GM19467 (cell line): ENCODE measurements around the gene PNPO.
"Not testable (repeated sequence)": the region's sequence is repeated elsewhere in the genome, so short reads cannot be mapped to it uniquely, and the experiment has no call there.

Experiments used
- ATAC-seq: cut with Tn5 transposase; IDR thresholded peaks from one replicate; pipeline ENCODE4 v1.9.1; 2021; ENCODE audit warnings: mild to moderate bottlenecking, moderate library complexity; ENCODE audit not compliant: unreplicated experiment

The PNPO gene

GRCh38 chr17:47917581-47917980 is 23.8 kb upstream of the PNPO start:
- ATAC-seq, result no peak

- no peak for ATAC-seq
These were observed 23.4 kb upstream of the PNPO start for GRCh38 chr17:47918006-47918405.

DNA sequence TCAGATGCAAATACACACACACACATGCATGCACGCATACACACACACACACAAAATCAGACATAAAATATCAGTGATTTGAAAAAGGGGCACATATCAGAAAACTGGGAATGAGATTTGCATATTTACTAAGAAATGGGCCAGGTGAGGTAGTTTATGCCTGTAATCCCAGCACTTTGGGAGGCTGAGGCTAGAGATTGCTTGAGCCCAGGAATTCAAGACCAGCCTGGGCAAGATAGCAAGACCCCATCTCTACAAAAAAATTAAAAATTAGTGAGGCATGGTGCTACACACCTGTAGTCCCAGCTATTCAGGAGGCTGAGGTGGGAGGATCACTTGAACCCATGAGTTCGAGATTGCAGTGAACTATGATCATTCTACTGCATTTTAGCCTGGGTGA is 22.4 kb upstream of the PNPO start:
- no peak for ATAC-seq

DNA sequence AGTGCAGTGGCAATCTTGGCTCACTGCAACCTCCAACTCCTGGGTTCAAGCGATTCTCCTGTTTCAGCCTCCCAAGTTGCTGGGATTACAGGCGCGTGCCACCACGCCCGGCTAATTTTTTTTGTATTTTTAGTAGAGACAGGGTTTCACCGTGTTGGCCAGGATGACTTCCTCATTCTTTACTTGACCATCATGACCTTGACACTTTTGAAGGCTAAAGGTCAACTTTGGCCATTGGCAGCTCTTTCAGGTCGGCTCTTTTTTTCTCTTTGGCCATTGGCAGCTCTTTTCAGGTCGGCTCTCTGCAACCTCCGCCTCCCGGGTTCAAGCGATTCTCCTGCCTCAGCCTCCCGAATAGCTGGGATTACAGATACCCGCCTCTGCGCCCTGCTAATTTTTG is 21.5 kb upstream of the PNPO start:
- not testable (repeated sequence) for ATAC-seq

- ATAC-seq, result no peak
These were observed 16.3 kb upstream of the PNPO start for GRCh38 chr17:47924785-47925677.

- ATAC-seq, result no peak
These were observed 15.7 kb upstream of the PNPO start for GRCh38 chr17:47925678-47925988.

GRCh38 chr17:47927821-47928400 is 13.5 kb upstream of the PNPO start:
- ATAC-seq, result no peak

DNA sequence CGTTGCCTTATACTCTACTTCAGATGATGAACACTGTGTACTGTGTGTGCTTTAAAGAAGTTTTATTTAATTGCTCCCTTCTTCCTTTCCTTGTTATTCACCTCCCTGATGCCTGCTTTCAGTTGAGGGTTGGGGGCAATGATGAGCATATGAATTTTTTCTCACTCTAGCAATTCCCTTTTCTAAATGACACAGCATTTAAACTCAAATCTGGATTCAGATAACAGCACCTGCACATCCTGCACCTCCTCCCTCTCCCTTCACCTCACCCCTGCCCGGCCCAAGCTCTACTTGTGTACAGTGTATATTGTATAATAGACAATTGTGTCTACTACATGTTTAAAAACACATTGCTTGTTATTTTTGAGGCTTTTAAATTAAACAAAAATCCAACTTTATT is 13.0 kb upstream of the PNPO start:
- no peak for ATAC-seq

DNA sequence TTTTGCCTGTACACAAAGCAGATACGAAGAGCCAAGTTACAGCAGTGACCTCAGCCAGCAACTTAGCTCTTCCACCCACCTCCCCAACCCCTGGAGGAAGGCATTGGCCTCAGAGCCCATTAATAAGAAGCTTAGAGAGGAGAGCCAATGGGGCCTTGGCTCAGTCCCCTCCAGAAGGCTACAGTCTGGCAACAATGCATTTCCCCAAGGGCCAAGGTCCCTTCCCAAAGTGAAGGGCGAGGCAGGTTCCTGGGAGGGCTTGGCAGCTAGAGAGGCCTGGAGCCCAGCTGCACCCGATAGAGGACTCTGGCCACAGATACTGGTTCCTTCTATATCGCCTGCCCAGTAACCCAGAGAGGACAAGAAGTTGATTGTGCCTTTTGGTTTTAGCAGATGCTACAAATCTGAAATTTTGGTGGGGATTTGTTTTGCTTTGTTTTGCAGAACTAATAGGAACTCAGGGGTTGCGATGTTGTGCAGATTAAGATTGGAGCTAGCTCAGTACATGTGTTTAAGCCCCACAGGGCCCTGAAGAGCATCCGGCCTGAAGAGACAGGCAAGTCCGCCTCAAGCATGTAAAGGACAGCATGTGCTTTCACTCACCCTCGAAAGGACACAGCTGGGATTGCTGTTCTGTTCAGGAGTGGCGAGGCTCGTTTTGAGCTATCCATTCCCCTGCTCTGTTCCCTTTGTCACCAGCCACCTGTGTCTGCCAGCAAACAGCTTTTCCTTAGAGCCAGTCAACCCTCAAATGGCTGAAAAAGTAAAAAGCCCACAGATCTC is 12.0 kb upstream of the PNPO start:
- ATAC-seq, result no peak

GRCh38 chr17:47931848-47932247 is 9.5 kb upstream of the PNPO start:
- no peak for ATAC-seq

DNA sequence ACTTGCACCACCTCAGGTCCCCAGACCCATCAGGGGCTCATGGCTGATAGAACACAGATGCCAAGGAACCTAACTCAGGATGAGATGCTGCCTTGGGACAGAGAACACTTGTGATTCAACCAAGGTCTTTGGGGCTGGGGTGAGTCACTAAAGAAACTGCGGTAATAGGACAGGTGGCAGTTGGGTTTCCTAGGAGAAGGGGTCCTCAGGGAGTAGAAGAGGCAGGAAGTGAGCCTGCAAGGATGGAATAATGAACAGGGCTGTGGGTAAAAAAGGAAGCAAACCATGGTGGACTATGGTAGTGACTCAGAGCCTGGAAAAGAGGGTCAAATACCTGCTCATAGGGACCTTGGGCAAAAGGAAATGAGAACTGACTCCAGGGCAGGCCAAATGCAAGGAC is 6.5 kb upstream of the PNPO start:
- ATAC-seq, result no peak

DNA sequence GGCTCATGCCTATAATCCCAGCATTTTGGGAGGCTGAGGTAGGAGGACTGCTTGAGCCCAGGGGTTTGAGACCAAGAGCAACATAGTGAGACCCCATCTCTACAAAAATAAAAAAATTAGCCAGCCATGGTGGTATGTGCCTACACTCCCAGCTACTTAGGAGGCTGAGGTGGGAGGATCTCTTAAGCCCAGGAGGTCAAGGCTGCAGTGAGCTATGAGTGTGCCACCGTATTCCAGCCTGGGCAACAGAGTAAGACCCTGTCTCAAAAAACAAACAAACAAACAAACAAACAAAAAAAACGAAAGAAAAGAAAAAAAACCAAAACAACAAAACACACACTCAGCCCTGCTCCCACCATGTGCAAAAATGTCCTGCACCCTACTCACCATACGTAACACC is 5.9 kb upstream of the PNPO start:
- ATAC-seq, result not testable (repeated sequence)

GRCh38 chr17:47935961-47936360 is 5.4 kb upstream of the PNPO start:
- no peak for ATAC-seq

DNA sequence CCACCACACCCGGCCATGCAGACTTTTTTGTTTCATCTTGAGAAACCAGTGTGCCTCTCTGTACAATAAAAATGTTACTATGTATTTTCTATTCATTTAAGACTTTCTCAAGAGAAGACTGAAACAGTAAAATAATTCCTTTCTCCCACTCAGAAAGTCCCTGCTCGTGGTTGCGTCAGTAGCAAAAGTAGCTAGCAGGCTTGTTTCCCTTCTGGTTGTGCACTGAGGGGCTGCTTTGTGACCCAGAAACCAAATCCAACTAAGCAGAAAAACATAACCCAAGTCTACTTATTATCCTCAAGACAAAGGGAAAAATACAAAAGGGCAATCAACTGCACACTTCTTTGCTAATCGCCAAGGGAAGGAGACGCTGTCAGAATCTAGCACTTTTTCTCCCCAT is 3.4 kb upstream of the PNPO start:
- no peak for ATAC-seq

GRCh38 chr17:47942096-47942510 is 732 bp downstream of the PNPO start:
- no peak for ATAC-seq

DNA sequence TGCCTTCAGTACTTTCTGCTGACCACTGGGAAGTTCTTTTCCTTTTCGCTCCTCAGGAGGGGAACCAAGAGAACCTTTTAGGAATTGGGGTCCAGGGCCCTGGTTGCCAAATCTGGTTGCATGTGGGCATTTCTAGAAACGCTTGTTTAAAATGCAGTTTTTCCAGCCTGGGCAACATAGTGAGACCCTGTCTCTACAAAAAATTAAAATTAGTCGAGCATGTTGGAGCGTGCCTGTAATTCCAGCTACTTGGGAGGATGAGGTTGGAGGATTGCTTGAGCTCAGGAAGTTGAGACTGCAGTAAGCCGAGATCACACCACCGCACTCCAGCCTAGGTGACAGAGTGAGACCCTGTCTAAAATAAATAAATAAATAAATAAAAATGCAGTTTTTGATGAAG is 1.2 kb downstream of the PNPO start:
- ATAC-seq, result no peak

DNA sequence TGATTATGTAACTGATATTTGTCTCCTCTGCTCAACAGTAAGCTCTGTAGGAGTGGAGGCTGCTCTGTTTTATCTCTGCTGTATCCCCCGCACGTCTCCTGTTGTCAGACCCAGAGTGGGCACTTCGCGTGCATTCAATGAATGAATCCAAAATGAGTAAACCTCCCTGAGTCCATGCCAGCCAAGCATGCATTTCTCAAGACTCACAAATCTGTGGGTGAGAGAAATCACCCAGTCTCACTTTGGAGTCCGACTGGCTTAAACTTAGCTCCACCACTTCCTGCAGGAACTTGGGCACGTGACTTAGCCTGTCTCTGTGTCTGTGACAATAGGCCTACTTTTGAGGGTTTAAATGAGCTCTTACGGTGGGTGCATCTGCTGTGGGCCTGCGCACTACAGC is 3.7 kb downstream of the PNPO start:
- ATAC-seq, result no peak

DNA sequence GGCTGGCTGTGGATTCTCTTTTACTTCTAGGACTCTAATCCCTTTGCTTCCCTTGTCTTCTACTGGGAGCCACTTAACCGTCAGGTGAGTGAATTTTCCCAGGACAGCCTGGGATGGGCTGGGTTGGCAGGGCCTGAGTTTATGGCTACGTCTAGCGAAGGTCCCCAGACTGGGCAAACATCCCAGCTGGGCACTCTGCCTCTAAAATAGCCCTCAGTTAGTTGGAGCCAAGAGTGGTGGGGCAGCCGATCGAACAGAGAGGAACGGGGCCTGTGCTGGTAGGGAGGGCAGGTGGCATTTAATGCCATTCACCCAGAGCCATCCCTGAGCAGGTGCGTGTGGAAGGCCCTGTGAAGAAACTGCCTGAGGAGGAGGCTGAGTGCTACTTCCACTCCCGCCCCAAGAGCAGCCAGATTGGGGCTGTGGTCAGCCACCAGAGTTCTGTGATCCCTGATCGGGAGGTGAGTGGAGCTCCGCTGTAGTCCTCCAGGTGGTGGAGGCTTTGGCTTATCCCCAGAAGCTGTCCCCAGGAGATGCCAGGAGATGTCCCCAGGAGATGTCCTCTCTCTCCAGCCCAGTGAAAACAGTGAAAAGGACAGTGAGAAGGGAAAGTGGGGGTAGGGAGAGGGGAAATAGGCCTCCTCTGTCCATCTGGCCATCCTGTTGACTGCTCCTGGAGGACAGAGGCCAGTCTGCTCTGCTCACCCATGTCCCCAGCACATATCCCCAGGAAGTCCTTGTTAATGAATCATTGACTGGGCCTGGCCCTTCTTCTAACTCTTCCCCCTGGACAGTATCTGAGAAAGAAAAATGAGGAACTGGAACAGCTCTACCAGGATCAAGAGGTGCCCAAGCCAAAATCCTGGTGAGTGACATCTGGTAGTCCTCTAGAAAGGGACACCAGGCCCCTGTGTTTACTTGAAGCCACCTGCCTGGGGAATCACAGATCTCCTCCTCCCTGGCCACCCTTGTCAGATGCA is 4.4 kb downstream of the PNPO start:
- no peak for ATAC-seq

GRCh38 chr17:47946516-47946915 is 5.1 kb downstream of the PNPO start:
- no peak for ATAC-seq

GRCh38 chr17:47946929-47947397 is 5.6 kb downstream of the PNPO start:
- ATAC-seq, result no peak
